OCI-LY3 (cell line): Measurements from ENCODE around the gene POP7.
"Not testable (repeated sequence)": the region's sequence is repeated elsewhere in the genome, so short reads cannot be mapped to it uniquely, and the experiment has no call there.

Experiments used
- H2AFZ ChIP-seq: fragments of 200-600, 300-600 bp; shearing (Covaris generic); 2 replicates; pipeline ENCODE4 v1.6.0; 2014; ENCODE audit warnings: antibody characterized with exemption, low read depth, low read length
- H3K27ac ChIP-seq: fragments of 200-600, 300-600 bp; sonication (generic); 2 replicates; pipeline ENCODE4 v1.5.1; 2014; ENCODE audit warnings: mild to moderate bottlenecking, low read length, moderate library complexity, mixed read lengths
- H3K27me3 ChIP-seq: fragments of 200-600, 300-600 bp; sonication (generic); 2 replicates; pipeline ENCODE4 v1.6.1; 2014; ENCODE audit warnings: low read depth, low read length, mixed read lengths
- H3K36me3 ChIP-seq: fragments of 200-600, 300-600 bp; sonication (generic); replicated peaks from 2 replicates; pipeline ENCODE3; 2014; ENCODE audit warnings: low read depth, low read length, mixed read lengths
- H3K4me1 ChIP-seq: fragments of 300-600, 200-600 bp; sonication (generic); 2 replicates; pipeline ENCODE4 v1.6.1; 2014; ENCODE audit warnings: low read length, mixed read lengths
- H3K4me2 ChIP-seq: fragments of 200-600, 300-600 bp; sonication (generic); 2 replicates; pipeline ENCODE4 v1.6.1; 2014; ENCODE audit warnings: low read length, mixed read lengths
- H3K4me3 ChIP-seq: fragments of 300-600, 200-600 bp; sonication (generic); 2 replicates; pipeline ENCODE4 v1.5.1; 2014; ENCODE audit warnings: antibody characterized with exemption, mild to moderate bottlenecking, low read length, moderate library complexity
- H3K79me2 ChIP-seq: fragments of 300-600, 200-600 bp; shearing (Covaris generic); 2 replicates; pipeline ENCODE4 v1.6.1; 2014; ENCODE audit warnings: mild to moderate bottlenecking, low read length, mixed read lengths
- H3K9ac ChIP-seq: fragments of 300-600, 200-600 bp; shearing (Covaris generic); 2 replicates; pipeline ENCODE4 v1.6.0; 2014; ENCODE audit warnings: mild to moderate bottlenecking, low read length, moderate library complexity
- H3K9me3 ChIP-seq: fragments of 200-600, 300-600 bp; shearing (Covaris generic); 2 replicates; pipeline ENCODE4 v1.6.1; 2014; ENCODE audit warnings: low read length, mixed read lengths; ENCODE audit not compliant: insufficient read depth
- H4K20me1 ChIP-seq: fragments of 200-600, 300-600 bp; sonication (generic); 2 replicates; pipeline ENCODE4 v1.6.1; 2016; ENCODE audit warnings: low read length, mixed read lengths; ENCODE audit not compliant: insufficient read depth
- EZH2phosphoT487 ChIP-seq: fragments of 200-600 bp; shearing (Covaris generic); IDR thresholded peaks from 2 replicates; pipeline ENCODE4 v1.6.1; 2018; ENCODE audit warnings: antibody characterized with exemption, mixed run types, low read depth
- TF ChIP-seq, protein P1 (sequence below): fragments of 200-600, 300-600 bp; sonication (generic); IDR thresholded peaks from 2 replicates; pipeline ENCODE4 v1.5.1; 2014; ENCODE audit warnings: antibody characterized with exemption, low read length, low read depth

POP7 gene

DNA sequence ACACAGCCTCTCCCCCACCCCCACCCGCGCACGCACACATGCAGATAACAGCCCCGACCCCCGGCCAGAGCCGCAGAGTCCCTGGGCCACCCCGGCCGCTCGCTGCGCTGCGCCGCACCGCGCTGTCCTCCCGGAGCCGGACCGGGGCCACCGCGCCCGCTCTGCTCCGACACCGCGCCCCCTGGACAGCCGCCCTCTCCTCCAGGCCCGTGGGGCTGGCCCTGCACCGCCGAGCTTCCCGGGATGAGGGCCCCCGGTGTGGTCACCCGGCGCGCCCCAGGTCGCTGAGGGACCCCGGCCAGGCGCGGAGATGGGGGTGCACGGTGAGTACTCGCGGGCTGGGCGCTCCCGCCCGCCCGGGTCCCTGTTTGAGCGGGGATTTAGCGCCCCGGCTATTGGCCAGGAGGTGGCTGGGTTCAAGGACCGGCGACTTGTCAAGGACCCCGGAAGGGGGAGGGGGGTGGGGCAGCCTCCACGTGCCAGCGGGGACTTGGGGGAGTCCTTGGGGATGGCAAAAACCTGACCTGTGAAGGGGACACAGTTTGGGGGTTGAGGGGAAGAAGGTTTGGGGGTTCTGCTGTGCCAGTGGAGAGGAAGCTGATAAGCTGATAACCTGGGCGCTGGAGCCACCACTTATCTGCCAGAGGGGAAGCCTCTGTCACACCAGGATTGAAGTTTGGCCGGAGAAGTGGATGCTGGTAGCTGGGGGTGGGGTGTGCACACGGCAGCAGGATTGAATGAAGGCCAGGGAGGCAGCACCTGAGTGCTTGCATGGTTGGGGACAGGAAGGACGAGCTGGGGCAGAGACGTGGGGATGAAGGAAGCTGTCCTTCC is 15.0 kb downstream of the POP7 start:
- Histone ChIP-seq H3K36me3 (no peaks in the 10 kb centered on the region), H4K20me1 (no peaks in the 10 kb centered on the region), H3K27ac (no peak overlapping the region), H3K4me3 (no peak overlapping the region), H3K9me3 (no peaks in the 10 kb centered on the region), H3K79me2 (no peaks in the 10 kb centered on the region), H3K9ac (no peak overlapping the region), H3K4me1 (peaks cover 5% of the 10 kb centered on the region; the same call in 1 of the 2 replicates), H3K4me2 (no peak overlapping the region), H2AFZ (no peak overlapping the region), H3K27me3 (peaks cover 3% of the 10 kb centered on the region)
- TF ChIP-seq, protein P1, sequence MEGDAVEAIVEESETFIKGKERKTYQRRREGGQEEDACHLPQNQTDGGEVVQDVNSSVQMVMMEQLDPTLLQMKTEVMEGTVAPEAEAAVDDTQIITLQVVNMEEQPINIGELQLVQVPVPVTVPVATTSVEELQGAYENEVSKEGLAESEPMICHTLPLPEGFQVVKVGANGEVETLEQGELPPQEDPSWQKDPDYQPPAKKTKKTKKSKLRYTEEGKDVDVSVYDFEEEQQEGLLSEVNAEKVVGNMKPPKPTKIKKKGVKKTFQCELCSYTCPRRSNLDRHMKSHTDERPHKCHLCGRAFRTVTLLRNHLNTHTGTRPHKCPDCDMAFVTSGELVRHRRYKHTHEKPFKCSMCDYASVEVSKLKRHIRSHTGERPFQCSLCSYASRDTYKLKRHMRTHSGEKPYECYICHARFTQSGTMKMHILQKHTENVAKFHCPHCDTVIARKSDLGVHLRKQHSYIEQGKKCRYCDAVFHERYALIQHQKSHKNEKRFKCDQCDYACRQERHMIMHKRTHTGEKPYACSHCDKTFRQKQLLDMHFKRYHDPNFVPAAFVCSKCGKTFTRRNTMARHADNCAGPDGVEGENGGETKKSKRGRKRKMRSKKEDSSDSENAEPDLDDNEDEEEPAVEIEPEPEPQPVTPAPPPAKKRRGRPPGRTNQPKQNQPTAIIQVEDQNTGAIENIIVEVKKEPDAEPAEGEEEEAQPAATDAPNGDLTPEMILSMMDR = no peak
- TF ChIP-seq EZH2phosphoT487 = no peak

DNA sequence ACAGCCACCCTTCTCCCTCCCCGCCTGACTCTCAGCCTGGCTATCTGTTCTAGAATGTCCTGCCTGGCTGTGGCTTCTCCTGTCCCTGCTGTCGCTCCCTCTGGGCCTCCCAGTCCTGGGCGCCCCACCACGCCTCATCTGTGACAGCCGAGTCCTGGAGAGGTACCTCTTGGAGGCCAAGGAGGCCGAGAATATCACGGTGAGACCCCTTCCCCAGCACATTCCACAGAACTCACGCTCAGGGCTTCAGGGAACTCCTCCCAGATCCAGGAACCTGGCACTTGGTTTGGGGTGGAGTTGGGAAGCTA is 15.5 kb downstream of the POP7 start:
- Histone ChIP-seq H3K4me2 (no peak overlapping the region), H3K9ac (no peak overlapping the region), H3K27ac (no peak overlapping the region), H3K4me3 (no peak overlapping the region), H3K36me3 (no peaks in the 10 kb centered on the region), H2AFZ (no peak overlapping the region), H3K79me2 (no peaks in the 10 kb centered on the region), H3K4me1 (peaks cover 6% of the 10 kb centered on the region; the same call in 1 of the 2 replicates), H3K9me3 (no peaks in the 10 kb centered on the region), H3K27me3 (peaks cover 4% of the 10 kb centered on the region), H4K20me1 (no peaks in the 10 kb centered on the region)
- TF ChIP-seq, protein P1 = no peak
- no peak for TF ChIP-seq EZH2phosphoT487

DNA sequence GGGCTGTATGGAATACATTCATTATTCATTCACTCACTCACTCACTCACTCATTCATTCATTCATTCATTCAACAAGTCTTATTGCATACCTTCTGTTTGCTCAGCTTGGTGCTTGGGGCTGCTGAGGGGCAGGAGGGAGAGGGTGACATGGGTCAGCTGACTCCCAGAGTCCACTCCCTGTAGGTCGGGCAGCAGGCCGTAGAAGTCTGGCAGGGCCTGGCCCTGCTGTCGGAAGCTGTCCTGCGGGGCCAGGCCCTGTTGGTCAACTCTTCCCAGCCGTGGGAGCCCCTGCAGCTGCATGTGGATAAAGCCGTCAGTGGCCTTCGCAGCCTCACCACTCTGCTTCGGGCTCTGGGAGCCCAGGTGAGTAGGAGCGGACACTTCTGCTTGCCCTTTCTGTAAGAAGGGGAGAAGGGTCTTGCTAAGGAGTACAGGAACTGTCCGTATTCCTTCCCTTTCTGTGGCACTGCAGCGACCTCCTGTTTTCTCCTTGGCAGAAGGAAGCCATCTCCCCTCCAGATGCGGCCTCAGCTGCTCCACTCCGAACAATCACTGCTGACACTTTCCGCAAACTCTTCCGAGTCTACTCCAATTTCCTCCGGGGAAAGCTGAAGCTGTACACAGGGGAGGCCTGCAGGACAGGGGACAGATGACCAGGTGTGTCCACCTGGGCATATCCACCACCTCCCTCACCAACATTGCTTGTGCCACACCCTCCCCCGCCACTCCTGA is 16.7 kb downstream of the POP7 start:
- peaks cover 4% of the 10 kb centered on the region for H3K27me3 ChIP-seq
- no peaks in the 10 kb centered on the region for H3K36me3 ChIP-seq
- H3K9me3 ChIP-seq = no peaks in the 10 kb centered on the region
- no peaks in the 10 kb centered on the region for H3K79me2 ChIP-seq
- H3K4me1 ChIP-seq = peaks cover 6% of the 10 kb centered on the region; the same call in 1 of the 2 replicates
- no peak overlapping the region for H3K4me3 ChIP-seq
- H3K9ac ChIP-seq = no peak overlapping the region
- H3K27ac ChIP-seq = no peak overlapping the region
- H4K20me1 ChIP-seq = no peaks in the 10 kb centered on the region
- no peak overlapping the region for H2AFZ ChIP-seq
- TF ChIP-seq EZH2phosphoT487 = no peak
- TF ChIP-seq, protein P1 = no peak
- H3K4me2 ChIP-seq = no peak overlapping the region

DNA sequence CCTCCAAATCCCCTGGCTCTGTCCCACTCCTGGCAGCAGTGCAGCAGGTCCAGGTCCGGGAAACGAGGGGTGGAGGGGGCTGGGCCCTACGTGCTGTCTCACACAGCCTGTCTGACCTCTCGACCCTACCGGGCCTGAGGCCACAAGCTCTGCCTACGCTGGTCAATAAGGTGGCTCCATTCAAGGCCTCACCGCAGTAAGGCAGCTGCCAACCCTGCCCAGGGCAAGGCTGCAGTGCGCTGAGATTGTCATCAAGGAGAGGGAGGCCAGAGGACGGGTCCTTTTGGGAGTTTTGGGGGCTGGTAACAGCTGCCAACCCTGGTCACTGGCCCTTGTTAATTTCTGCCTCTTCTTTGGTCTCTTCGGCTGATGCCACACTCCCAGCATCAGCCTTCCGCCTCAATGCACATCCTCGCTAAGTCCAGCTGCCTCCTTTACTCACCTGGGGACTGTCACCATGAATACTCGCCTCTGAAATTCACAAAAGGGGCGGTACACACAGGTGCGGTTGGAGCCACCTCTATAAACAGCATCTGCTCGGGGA is 17.9 kb downstream of the POP7 start:
- H2AFZ ChIP-seq = no peak overlapping the region
- H3K4me3 ChIP-seq = no peak overlapping the region
- TF ChIP-seq, protein P1 = no peak
- TF ChIP-seq EZH2phosphoT487 = no peak
- H3K4me2 ChIP-seq = no peak overlapping the region
- no peaks in the 10 kb centered on the region for H3K79me2 ChIP-seq
- H3K9me3 ChIP-seq = no peaks in the 10 kb centered on the region
- H3K27ac ChIP-seq = no peak overlapping the region
- H4K20me1 ChIP-seq = no peaks in the 10 kb centered on the region
- no peaks in the 10 kb centered on the region for H3K36me3 ChIP-seq
- peaks cover 6% of the 10 kb centered on the region; the same call in 1 of the 2 replicates for H3K4me1 ChIP-seq
- peaks cover 4% of the 10 kb centered on the region for H3K27me3 ChIP-seq
- H3K9ac ChIP-seq = no peak overlapping the region

DNA sequence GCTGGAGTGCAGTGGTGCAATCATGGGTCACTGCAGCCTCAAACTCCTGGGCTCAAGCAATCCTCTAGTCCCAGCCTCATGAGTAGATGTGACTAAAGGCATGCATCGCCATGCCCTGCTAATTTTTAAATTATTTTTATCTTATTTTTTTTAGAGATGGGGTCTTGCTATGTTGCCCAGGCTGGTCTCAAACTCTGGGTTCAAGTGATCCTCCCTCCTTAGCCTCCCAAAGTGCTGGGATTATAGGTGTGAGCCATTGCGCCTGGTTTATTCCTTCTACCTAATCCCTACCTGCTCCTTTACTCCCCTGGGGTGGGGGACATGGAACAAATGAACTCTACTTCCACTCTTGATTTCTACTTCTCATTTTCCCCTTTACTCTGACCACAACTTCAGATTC is 18.4 kb downstream of the POP7 start:
- H3K4me2 ChIP-seq, H2AFZ ChIP-seq, H3K27ac ChIP-seq, H3K9ac ChIP-seq, H3K27me3 ChIP-seq, H3K9me3 ChIP-seq, H4K20me1 ChIP-seq, H3K79me2 ChIP-seq, H3K4me1 ChIP-seq, H3K36me3 ChIP-seq, H3K4me3 ChIP-seq: not testable (repeated sequence)
